Measurements from ENCODE around the gene NOD1. TPM values are rescaled to one million over a fixed set of nuclear protein-coding genes. Genes with fewer than 3 reads are reported as not detected.

The NOD1 gene
- total and polyA plus RNA-seq, 2 of the 8 experiments (the other 6 are each of a cell fraction or from before 2014, with no cell fraction given), result 3.8 to 6.5 TPM

DNA sequence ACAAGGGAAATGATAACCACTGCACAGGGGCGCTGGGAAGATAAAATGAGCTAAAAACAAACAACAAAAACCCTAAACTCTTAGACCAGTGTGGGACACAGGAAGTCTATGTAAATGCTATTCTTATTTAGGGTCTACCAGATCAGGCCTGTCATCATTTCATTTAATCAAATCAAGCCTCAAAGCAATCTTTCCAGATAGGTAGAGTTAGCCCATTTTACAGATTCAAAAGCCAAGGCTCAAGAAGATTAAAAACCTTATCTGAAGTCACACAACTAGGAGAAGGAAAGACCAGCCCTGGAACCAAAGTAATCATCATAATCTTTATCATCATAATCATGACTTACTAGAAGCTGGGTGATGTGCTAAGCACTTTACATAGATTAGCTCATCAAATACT lies 4.7 kb downstream of the NOD1 start:
- no peak overlapping the region for H3K9ac ChIP-seq (replicated peaks in 1 of 4; ENCODE audit: extremely low read depth in 1 of 4, low read depth in 3 of 4, low read length in 3 of 4)
- H3K4me1 ChIP-seq (replicated peaks in 1 of 4; ENCODE audit: control insufficient read depth in 3 of 4, insufficient read depth in 4 of 4, low read length in 3 of 4), result peaks cover 2 to 10% (median 8%) of the 10 kb centered on the region in 4 experiments; a peak in 5 of 7 replicates
- FAIRE-seq, result no peak
- H4K8ac ChIP-seq (ENCODE audit: extremely low read depth, insufficient read depth, low read length), result no peak overlapping the region
- H4K5ac ChIP-seq (ENCODE audit: insufficient read length, low read depth, low read length), result no peak overlapping the region
- H3K36me3 ChIP-seq (ENCODE audit: control insufficient read depth in 2 of 4, insufficient read depth in 4 of 4, low read length in 3 of 4), result no peaks in the 10 kb centered on the region
- POLR2A ChIA-PET (ENCODE audit: partially characterized antibody), result interaction anchor here (1.8 kb wide), 1 partner anchor 24 kb away, joined by 8 read pairs; no protein-coding TSS in a partner anchor
- H2BK12ac ChIP-seq (ENCODE audit: low read depth, low read length), result no peak overlapping the region
- H2BK120ac ChIP-seq (replicated peaks; ENCODE audit: low read depth, low read length), result no peak overlapping the region
- CTCF ChIA-PET (ENCODE audit: partially characterized antibody), result interaction anchor here (1.6 kb wide), 1 partner anchor 310 kb away, joined by 3 read pairs; no protein-coding TSS in a partner anchor
- no peak overlapping the region for H3K27ac ChIP-seq (ENCODE audit: low read depth, low read length)
- peaks cover 11% of the 10 kb centered on the region; the same call in 1 of the 2 replicates for H3K23me2 ChIP-seq (ENCODE audit: low read depth, low read length)
- TF ChIP-seq BCL11A (IDR thresholded peaks at IDR 0.05; ENCODE audit: low read depth in 2 of 2, low read length in 2 of 2), result no peak
- no peak for TF ChIP-seq KDM4A (IDR thresholded peaks at IDR 0.05; ENCODE audit: low read depth, low read length, severe bottlenecking)
- no peak for TF ChIP-seq CREB1 (IDR thresholded peaks at IDR 0.05)
- TF ChIP-seq HDAC2 (IDR thresholded peaks at IDR 0.05; ENCODE audit: borderline replicate concordance in 1 of 2, low read depth in 2 of 2, low read length in 2 of 2), result no peak
- no peak for TF ChIP-seq ASH2L (IDR thresholded peaks at IDR 0.05; ENCODE audit: low read length)
- H2BK20ac ChIP-seq (ENCODE audit: low read length), result no peak overlapping the region
- no peak overlapping the region for H3K4ac ChIP-seq (replicated peaks; ENCODE audit: insufficient read length, low read depth, low read length)
- no peak overlapping the region for H4K91ac ChIP-seq (replicated peaks; ENCODE audit: insufficient read length, low read length)
- H4K20me1 ChIP-seq (replicated peaks in 1 of 2; ENCODE audit: control insufficient read depth in 1 of 2, insufficient read depth in 2 of 2, low read length in 2 of 2), result no peaks in the 10 kb centered on the region
- H3K27me3 ChIP-seq (replicated peaks in 1 of 4; ENCODE audit: control insufficient read depth in 3 of 4, extremely low read depth in 1 of 4, insufficient read depth in 3 of 4, low read length in 3 of 4), result peaks cover 0 to 7% (median 3%) of the 10 kb centered on the region in 4 experiments; a peak in 3 of 7 replicates
- H2BK15ac ChIP-seq (ENCODE audit: low read length), result no peak overlapping the region
- no peak overlapping the region for H3K14ac ChIP-seq (ENCODE audit: insufficient read length)
- no peaks in the 10 kb centered on the region for H3K9me3 ChIP-seq (ENCODE audit: insufficient read depth in 2 of 2, low read depth in 1 of 2, low read length in 1 of 2)
- no peak overlapping the region for H2BK5ac ChIP-seq (ENCODE audit: low read depth, low read length)
- peak in 1 of 2 experiments; percentile 1 for DNase-seq (ENCODE audit: low read depth in 1 of 2, low spot score in 2 of 2)
- WGBS, 2 experiments (ENCODE audit: extremely low coverage in 1 of 2, insufficient coverage in 1 of 2, insufficient read length in 1 of 2, insufficient replicate concordance in 2 of 2, low coverage in 1 of 2, low lambda C conversion rate in 2 of 2, missing lambda C conversion rate in 1 of 2), result 85% methylated on average over 1 of the region's 1 CpG; no CpG with 5 or more reads in 1 of the 2 experiments
- no peaks in the 10 kb centered on the region for H3K79me2 ChIP-seq (ENCODE audit: control insufficient read depth in 1 of 2, insufficient read depth in 2 of 2, low read length in 2 of 2)
- H3K4me2 ChIP-seq (ENCODE audit: insufficient read depth in 1 of 2, low read depth in 2 of 2, low read length in 2 of 2), result no peak overlapping the region
- H2AK5ac ChIP-seq (ENCODE audit: low read depth, low read length), result no peak overlapping the region
- no peak overlapping the region for H3K18ac ChIP-seq (ENCODE audit: extremely low read depth, low read length)
- H3K56ac ChIP-seq (replicated peaks; ENCODE audit: insufficient read length, low read depth, low read length), result no peak overlapping the region
- H2AFZ ChIP-seq (ENCODE audit: low read length), result no peak overlapping the region
- H3K23ac ChIP-seq (ENCODE audit: insufficient read length), result no peak overlapping the region
- H3K4me3 ChIP-seq (ENCODE audit: extremely low read depth in 1 of 4, insufficient read depth in 2 of 4, low read depth in 3 of 4, low read length in 4 of 4), result no peak overlapping the region
- no peaks in the 10 kb centered on the region; the same call in 1 of the 2 replicates for H3K79me1 ChIP-seq (ENCODE audit: low read depth, low read length)

Data from H1 (cell line).